A549 (cell line): Measurements from ENCODE around the gene REXO5.

Source experiments
- CTCF ChIP-seq: fragments of >200 bp; sonication (Bioruptor Twin); formaldehyde crosslinking; IDR thresholded peaks from 3 replicates; pipeline ENCODE4 v1.5.1; 2016
- EP300 ChIP-seq, 2 experiments: fragments of >200 bp; sonication (Bioruptor Twin); formaldehyde crosslinking; IDR thresholded peaks; 2 replicates in 1 of 2; 3 replicates in 1 of 2; pipeline ENCODE4 v1.6.1; 2016 to 2017
- KDM1A ChIP-seq: fragments of 200-600 bp; sonication (generic); IDR thresholded peaks from 2 replicates; pipeline ENCODE4 v1.6.1; 2016; ENCODE audit warnings: low read depth, mild to moderate bottlenecking
- TFCP2L1 ChIP-seq: fragments of 250-450 bp; sonication (Bioruptor Pico); IDR thresholded peaks from 2 replicates; pipeline ENCODE4 v1.5.0; 2021; ENCODE audit warnings: mild to moderate bottlenecking

GRCh38 chr16:20850981-20851380, 44.7 kb downstream of the REXO5 start:
- TF ChIP-seq CTCF (no peak), KDM1A (no peak), EP300 (IDR thresholded peaks at IDR 0.05) (no peak), TFCP2L1 (CRISPR knock-in tag) (no peak)
